DND-41 (cell line): ENCODE data around the gene STT3A.

Experiments
- ATAC-seq: fragments of 200-7000 bp; cut with Tn5 transposase; 3 replicates; pipeline ENCODE4 v1.9.1; 2021; ENCODE audit warnings: low read depth; ENCODE audit not compliant: insufficient read depth
- DNase-seq: peaks from one replicate; pipeline ENCODE4 v3.0.0-alpha.2; 2020
- H2AFZ ChIP-seq: 2 replicates; pipeline ENCODE4 v1.6.0; 2012; ENCODE audit warnings: low read depth, low read length
- H3K27ac ChIP-seq: 2 replicates; pipeline ENCODE4 v1.5.1; 2012; ENCODE audit warnings: low read length, inconsistent platforms
- H3K27me3 ChIP-seq: fragments of 200-600 bp; sonication (generic); 2 replicates; pipeline ENCODE4 v1.6.0; 2012; ENCODE audit warnings: low read length, mild to moderate bottlenecking, inconsistent platforms; ENCODE audit not compliant: insufficient read depth, poor library complexity
- H3K36me3 ChIP-seq: 2 replicates; pipeline ENCODE4 v1.5.1; 2012; ENCODE audit warnings: low read length, inconsistent platforms; ENCODE audit not compliant: insufficient read depth
- H3K4me1 ChIP-seq: 2 replicates; pipeline ENCODE4 v1.5.1; 2012; ENCODE audit warnings: mild to moderate bottlenecking, low read length; ENCODE audit not compliant: insufficient read depth
- H3K4me2 ChIP-seq: 2 replicates; pipeline ENCODE4 v1.6.0; 2012; ENCODE audit warnings: mild to moderate bottlenecking, moderate library complexity, low read length, inconsistent platforms; ENCODE audit not compliant: insufficient read depth
- H3K4me3 ChIP-seq, 2 experiments: fragments of 200-600 bp in 1 of 2; shearing (Covaris generic) in 1 of 2; 2 replicates each; pipeline ENCODE4 v1.5.1; 2012 to 2016; ENCODE audit warnings: inconsistent platforms in 2 of 2, low read length in 2 of 2, mild to moderate bottlenecking in 2 of 2, low read depth in 1 of 2, moderate library complexity in 1 of 2
- H3K79me2 ChIP-seq: 2 replicates; pipeline ENCODE4 v1.6.0; 2012; ENCODE audit warnings: low read length, inconsistent platforms; ENCODE audit not compliant: insufficient read depth
- H3K9ac ChIP-seq: 2 replicates; pipeline ENCODE4 v1.6.0; 2012; ENCODE audit warnings: low read depth, mild to moderate bottlenecking, inconsistent platforms, low read length, moderate library complexity
- H3K9me3 ChIP-seq: 2 replicates; pipeline ENCODE4 v1.5.1; 2012; ENCODE audit warnings: low read length, moderate library complexity, mild to moderate bottlenecking, inconsistent platforms; ENCODE audit not compliant: insufficient read depth, severe bottlenecking
- H4K20me1 ChIP-seq: 2 replicates; pipeline ENCODE4 v1.6.0; 2012; ENCODE audit warnings: low read length; ENCODE audit not compliant: insufficient read depth
- EZH2 ChIP-seq: IDR thresholded peaks from 3 replicates; pipeline ENCODE4 v1.6.1; 2012; ENCODE audit warnings: borderline replicate concordance, low read depth, mild to moderate bottlenecking, moderate library complexity, low read length, inconsistent platforms; ENCODE audit not compliant: severe bottlenecking
- TF ChIP-seq, protein P1 (sequence below): IDR thresholded peaks from 2 replicates; pipeline ENCODE4 v1.5.1; 2012; ENCODE audit warnings: borderline replicate concordance, low read length, moderate library complexity, mild to moderate bottlenecking; ENCODE audit not compliant: poor library complexity, severe bottlenecking; ENCODE audit errors: extremely low read depth

STT3A gene

DNA sequence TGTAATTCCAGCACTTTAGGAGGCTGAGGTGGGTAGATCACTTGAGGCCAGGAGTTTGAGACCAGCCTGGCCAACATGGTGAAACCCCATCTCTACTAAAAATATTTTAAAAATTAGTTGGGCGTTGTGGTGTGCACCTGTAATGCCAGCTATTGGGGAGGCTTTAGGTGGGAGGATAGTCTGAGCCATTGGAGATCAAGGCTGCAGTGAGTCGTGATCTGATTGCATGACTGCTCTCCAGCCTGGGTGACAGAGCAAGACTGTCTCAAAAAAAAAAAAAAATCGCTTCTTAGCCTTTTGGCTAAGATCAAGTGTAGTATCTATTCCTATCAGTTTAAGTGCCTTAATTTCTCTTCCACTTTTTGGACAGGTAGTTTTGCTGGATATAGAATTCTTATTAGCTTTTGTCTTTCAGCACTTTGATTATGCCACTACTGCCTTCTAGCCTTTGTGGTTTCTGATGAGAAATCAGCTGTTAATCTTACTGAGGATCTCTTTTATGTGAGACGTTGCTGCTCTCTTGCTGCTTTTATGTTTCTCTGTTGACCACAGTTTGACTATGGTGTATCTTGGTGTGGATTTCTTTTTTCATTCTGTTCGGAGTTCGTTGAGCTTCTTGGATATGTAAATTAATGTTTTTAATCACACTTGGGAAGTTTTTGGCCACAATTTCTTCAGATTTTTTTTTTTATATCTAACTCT is 57.0 kb downstream of the STT3A start:
- Histone ChIP-seq H4K20me1 (peaks cover 28% of the 10 kb centered on the region), H3K36me3 (peaks cover 93% of the 10 kb centered on the region)

GRCh38 chr11:125662689-125663088 is 70.0 kb downstream of the STT3A start:
- no peaks in the 10 kb centered on the region for H3K9me3 ChIP-seq
- H3K4me2 ChIP-seq = no peak overlapping the region
- H2AFZ ChIP-seq = no peak overlapping the region
- no peaks in the 10 kb centered on the region for H3K27me3 ChIP-seq
- H3K4me3 ChIP-seq = no peak overlapping the region
- ATAC-seq = no peak
- H4K20me1 ChIP-seq = peaks cover 12% of the 10 kb centered on the region; the same call in 1 of the 2 replicates
- peaks cover 90% of the 10 kb centered on the region for H3K36me3 ChIP-seq
- DNase-seq = no peak
- no peak overlapping the region for H3K27ac ChIP-seq
- peaks cover 69% of the 10 kb centered on the region for H3K79me2 ChIP-seq
- no peaks in the 10 kb centered on the region for H3K4me1 ChIP-seq
- no peak for TF ChIP-seq EZH2
- TF ChIP-seq, protein P1, sequence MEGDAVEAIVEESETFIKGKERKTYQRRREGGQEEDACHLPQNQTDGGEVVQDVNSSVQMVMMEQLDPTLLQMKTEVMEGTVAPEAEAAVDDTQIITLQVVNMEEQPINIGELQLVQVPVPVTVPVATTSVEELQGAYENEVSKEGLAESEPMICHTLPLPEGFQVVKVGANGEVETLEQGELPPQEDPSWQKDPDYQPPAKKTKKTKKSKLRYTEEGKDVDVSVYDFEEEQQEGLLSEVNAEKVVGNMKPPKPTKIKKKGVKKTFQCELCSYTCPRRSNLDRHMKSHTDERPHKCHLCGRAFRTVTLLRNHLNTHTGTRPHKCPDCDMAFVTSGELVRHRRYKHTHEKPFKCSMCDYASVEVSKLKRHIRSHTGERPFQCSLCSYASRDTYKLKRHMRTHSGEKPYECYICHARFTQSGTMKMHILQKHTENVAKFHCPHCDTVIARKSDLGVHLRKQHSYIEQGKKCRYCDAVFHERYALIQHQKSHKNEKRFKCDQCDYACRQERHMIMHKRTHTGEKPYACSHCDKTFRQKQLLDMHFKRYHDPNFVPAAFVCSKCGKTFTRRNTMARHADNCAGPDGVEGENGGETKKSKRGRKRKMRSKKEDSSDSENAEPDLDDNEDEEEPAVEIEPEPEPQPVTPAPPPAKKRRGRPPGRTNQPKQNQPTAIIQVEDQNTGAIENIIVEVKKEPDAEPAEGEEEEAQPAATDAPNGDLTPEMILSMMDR = no peak
- no peak overlapping the region for H3K9ac ChIP-seq

More for the DNA sequence above, 57.0 kb downstream of the STT3A start:
- Histone ChIP-seq H3K9ac (no peak overlapping the region), H3K4me1 (0 out of 2 replicates have a peak, but pooled peaks cover 3% of the 10 kb centered on the region), H3K9me3 (no peaks in the 10 kb centered on the region), H3K79me2 (peaks cover 87% of the 10 kb centered on the region), H3K27ac (no peak overlapping the region), H2AFZ (no peak overlapping the region), H3K4me2 (no peak overlapping the region), H3K4me3 (no peak overlapping the region), H3K27me3 (no peaks in the 10 kb centered on the region)
- no peak for DNase-seq
- TF ChIP-seq, protein P1 = no peak
- no peak for TF ChIP-seq EZH2
- ATAC-seq = peak; percentile 80; the same call in 2 of the 3 replicates

DNA sequence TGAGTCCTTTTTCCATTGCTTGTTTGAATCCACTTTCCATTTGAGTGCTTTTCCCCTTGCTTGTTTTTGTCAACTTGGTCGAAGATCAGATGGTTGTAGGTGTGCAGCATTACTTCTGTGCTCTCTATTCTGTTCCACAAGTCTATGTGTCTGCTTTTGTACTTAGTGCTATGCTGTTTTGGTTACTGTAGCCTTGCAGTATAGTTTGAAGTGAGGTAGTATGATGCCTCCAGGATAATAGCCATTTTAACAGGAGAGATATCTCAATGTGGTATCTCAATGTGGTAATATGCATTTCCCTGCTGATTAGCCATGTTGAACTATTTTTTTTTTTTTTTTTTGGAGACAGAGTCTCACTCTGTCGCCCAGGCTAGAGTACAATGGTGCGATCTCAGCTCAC is 71.3 kb downstream of the STT3A start:
- H3K4me2 ChIP-seq = no peak overlapping the region
- no peaks in the 10 kb centered on the region for H3K4me1 ChIP-seq
- no peaks in the 10 kb centered on the region for H3K27me3 ChIP-seq
- H2AFZ ChIP-seq = no peak overlapping the region
- H4K20me1 ChIP-seq = peaks cover 12% of the 10 kb centered on the region; the same call in 1 of the 2 replicates
- peaks cover 68% of the 10 kb centered on the region for H3K79me2 ChIP-seq
- no peak overlapping the region for H3K9ac ChIP-seq
- no peaks in the 10 kb centered on the region for H3K9me3 ChIP-seq
- no peak overlapping the region for H3K4me3 ChIP-seq
- ATAC-seq = peak; percentile 37; the same call in 2 of the 3 replicates
- no peak overlapping the region for H3K27ac ChIP-seq
- H3K36me3 ChIP-seq = peaks cover 83% of the 10 kb centered on the region
- no peak for DNase-seq
- TF ChIP-seq, protein P1 = no peak
- no peak for TF ChIP-seq EZH2
